HFF-Myc (cell line): ENCODE data around the gene OR13C5.
"Not testable (repeated sequence)": the region's sequence is repeated elsewhere in the genome, so short reads cannot be mapped to it uniquely, and the experiment has no call there.

Experiments
- DNase-seq: peaks from one replicate; pipeline ENCODE4 v3.0.0-alpha.2; 2011; ENCODE audit warnings: low read depth; ENCODE audit errors: extremely low read depth
- H3K4me3 ChIP-seq: replicated peaks from 2 replicates; pipeline ENCODE4 v1.5.1; 2011; ENCODE audit warnings: low read depth, mild to moderate bottlenecking, control low read depth, low read length
- TF ChIP-seq, protein P1 (sequence below): IDR thresholded peaks from 2 replicates; pipeline ENCODE4 v1.5.1; 2012; ENCODE audit warnings: mild to moderate bottlenecking, low read depth, low read length, control low read depth; ENCODE audit errors: missing control alignments

OR13C5 gene

DNA sequence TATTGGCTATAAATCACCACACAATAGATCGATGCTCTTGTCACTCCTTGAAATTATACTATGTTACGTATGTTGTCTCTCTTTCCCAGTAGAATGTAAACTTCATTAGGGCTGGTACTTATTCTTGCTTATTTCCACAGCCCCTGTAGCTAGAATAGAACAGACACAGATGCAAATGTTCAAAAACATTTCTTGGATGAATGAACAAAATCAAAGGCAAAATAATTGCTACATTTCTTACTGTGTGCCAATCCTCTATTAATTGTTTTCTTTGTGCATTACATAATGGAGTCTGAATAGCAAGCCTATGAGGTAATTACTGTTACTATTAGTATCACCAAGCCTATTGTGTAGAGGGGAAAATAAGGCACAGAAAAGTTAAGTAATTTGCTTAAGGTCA, 6.9 kb upstream of the OR13C5 start:
- TF ChIP-seq, protein P1, sequence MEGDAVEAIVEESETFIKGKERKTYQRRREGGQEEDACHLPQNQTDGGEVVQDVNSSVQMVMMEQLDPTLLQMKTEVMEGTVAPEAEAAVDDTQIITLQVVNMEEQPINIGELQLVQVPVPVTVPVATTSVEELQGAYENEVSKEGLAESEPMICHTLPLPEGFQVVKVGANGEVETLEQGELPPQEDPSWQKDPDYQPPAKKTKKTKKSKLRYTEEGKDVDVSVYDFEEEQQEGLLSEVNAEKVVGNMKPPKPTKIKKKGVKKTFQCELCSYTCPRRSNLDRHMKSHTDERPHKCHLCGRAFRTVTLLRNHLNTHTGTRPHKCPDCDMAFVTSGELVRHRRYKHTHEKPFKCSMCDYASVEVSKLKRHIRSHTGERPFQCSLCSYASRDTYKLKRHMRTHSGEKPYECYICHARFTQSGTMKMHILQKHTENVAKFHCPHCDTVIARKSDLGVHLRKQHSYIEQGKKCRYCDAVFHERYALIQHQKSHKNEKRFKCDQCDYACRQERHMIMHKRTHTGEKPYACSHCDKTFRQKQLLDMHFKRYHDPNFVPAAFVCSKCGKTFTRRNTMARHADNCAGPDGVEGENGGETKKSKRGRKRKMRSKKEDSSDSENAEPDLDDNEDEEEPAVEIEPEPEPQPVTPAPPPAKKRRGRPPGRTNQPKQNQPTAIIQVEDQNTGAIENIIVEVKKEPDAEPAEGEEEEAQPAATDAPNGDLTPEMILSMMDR: no peak
- no peak for DNase-seq
- H3K4me3 ChIP-seq: no peak overlapping the region

DNA sequence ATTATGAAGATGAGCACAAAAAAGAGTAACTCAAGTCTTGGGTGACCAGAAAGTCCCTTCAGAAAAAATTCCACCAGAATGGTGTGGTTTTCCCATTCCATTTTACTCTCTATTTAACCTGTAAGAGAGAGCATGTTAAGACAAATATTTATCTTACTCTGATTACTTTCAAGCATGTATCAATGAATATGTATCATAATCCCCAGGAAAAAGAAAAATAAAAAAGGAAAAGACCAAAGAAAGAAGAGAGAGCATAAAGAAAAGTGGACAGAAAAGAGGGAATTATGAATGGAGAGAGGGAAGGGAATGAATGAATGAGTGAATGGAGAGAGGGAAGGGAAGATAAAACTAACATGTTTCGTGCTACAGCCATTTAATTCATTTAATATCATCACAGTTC, 6.3 kb upstream of the OR13C5 start, which contains the start of gene OR13C2:
TSS of gene OR13C2 (minus strand) at position 101 of the 400 bp plus-strand sequence. CDS start at position 101, 0 bp downstream.
- not testable (repeated sequence) for H3K4me3 ChIP-seq, DNase-seq

DNA sequence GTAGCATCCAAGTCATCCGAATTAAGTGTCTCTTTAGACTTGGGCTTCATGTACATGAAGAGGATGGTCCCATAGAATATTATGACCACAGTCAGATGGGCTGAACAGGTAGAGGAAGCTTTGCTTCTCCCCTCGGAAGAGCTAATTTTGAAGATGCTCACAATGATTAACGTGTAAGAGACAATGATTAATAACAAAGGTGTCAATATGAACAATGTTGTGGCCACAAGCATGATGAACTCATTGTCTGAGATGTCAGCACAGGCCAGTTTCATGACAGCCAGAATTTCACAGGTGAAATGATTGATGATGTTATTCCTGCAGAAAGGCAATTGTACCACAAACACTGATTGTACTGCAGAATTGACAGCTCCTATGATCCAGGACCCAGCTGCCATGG, 5.6 kb upstream of the OR13C5 start:
- DNase-seq: no peak
- no peak overlapping the region for H3K4me3 ChIP-seq
- TF ChIP-seq, protein P1: no peak

DNA sequence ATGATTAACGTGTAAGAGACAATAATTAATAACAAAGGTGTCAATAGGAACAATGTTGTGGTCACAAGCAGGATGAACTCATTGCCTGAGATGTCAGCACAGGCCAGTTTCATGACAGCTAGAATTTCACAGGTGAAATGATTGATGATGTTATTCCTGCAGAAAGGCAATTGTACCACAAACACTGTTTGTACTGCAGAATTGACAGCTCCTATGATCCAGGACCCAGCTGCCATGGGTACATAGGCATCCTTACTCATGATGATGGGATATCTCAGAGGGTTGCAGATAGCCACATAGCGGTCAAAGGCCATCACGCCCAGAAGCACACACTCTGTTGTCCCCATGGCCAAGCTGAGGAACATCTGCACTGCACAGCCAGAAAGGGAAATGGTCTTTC, 464 bp downstream of the OR13C5 start:
- H3K4me3 ChIP-seq, DNase-seq: not testable (repeated sequence)

DNA sequence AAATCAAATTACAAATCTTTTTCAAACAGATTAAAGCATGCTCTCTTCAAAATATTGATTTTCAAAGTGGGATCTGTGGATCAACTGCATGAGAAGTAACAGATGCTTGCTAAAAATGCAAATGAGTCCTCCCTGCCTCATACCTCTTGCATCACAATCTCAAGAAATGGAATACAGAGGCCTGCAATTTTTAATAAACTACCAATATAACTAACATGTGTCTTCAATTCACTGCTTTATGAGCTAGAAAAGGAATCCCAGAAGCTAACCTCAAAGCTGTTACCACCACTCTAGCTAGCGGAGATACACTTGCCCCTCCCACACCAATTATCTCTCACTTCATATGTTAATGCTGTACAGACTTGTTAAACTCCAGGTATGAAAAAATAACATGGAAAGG, 9.6 kb downstream of the OR13C5 start:
- TF ChIP-seq, protein P1: no peak
- H3K4me3 ChIP-seq: no peak overlapping the region
- no peak for DNase-seq

DNA sequence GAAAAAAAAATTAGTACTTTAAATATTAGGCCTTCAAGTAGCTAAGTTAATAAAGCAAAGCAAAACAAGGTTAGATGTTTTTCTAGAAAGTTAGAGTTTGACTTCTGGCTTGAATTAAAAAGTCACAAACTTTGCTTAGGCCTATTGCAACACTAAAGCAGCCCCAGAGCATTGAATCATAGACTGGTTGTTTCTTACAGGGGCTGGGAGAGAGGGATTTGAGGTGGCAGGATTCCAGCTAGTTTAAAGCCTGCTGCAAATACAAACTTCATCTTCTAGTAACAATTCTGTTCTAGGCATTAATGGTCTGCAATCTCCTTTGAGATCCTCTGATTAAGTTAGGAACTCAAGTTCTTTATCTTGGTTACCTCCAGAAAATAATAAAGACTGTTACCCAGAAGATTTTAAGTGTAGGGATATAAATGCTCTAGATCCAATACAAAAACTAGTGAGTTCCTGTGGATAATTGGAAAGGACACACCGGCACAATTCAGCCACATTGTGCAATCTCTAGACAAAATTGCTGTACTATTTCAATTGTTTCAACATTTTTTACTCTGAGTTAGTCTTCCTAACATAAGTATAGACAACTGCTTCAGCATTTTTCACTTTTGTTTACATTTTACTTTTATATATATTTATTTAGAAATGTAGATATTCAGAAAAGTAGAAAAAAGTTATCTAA, 12.6 kb downstream of the OR13C5 start:
- TF ChIP-seq, protein P1: no peak
- DNase-seq: no peak
- no peak overlapping the region for H3K4me3 ChIP-seq

DNA sequence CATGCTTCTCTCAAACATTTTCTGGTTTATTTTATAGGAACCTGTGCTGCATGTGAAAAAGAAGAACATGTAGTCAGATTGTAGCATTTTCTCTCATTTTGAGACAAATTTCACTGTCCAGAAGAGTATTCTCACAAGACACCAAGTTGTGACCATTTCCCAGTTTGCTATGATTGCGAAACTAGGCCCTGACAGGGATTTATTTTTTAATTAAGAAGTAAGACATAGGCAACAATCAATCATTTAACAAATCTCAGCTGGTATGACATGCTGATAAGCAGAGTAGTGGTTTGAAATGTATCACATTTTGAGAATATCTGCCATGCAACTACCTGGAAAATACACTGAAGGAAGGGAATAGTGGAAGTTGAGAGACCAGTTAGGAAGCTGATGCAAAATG, 18.7 kb downstream of the OR13C5 start:
- DNase-seq: no peak
- TF ChIP-seq, protein P1: no peak
- no peak overlapping the region for H3K4me3 ChIP-seq

DNA sequence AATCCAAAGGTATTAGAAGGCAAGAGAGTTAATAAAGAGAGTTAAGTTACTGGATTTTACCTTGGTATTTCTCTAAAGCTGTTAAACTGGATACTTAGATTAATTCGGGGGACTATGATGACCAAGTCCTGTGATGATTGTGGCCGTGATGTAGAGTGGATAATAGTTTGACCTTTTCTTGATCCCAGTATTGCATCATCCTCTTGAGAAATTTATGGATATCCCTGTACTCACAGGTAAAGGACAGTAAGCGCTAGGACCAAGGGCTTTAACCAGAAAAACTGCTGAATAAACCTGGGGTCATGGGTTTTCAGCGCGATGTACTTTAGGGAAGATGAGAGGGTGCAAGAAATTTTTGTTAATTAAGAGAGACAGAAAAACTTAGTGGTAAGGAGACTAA, 21.9 kb downstream of the OR13C5 start:
- TF ChIP-seq, protein P1: no peak
- no peak for DNase-seq

More for the DNA sequence above, 21.9 kb downstream of the OR13C5 start:
- no peak overlapping the region for H3K4me3 ChIP-seq
